Smooth muscle cell of the brain vasculature (primary cell): Measurements from ENCODE around the gene PRAMEF33.
"Not testable (repeated sequence)": the region's sequence is repeated elsewhere in the genome, so short reads cannot be mapped to it uniquely, and the experiment has no call there.

Experiments used
- DNase-seq: peaks from one replicate; pipeline ENCODE4 v3.0.0-alpha.2; 2012; ENCODE audit warnings: low read depth, low spot score

The PRAMEF33 gene, protein sequence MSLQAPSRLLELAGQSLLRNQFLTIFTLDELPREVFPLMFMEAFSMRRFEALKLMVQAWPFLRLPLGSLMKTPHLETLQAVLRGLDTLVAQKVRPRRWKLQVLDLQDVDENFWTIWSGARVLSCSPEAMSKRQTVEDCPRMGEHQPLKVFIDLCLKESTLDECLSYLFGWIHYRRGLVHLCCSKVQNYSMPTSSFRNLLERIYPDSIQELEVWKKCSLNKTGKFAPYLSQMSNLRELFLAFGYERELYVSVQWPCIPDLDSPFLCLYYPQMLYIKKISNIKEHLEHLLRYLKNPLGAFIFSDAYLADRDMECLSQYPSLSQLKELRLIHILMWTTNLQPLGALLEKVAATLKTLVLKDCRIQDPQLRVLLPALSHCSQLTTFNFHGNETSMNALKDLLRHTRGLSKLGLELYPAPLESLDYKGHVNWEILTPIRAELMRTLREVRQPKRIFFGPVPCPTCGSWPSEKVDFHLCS

GRCh38 chr1:13303239-13303638, at the start of gene PRAMEF33:
PRAMEF33 (plus strand) TSS chr1:13303539; CDS start chr1:13305955, 2,416 bp downstream.
- not testable (repeated sequence) for DNase-seq

DNA sequence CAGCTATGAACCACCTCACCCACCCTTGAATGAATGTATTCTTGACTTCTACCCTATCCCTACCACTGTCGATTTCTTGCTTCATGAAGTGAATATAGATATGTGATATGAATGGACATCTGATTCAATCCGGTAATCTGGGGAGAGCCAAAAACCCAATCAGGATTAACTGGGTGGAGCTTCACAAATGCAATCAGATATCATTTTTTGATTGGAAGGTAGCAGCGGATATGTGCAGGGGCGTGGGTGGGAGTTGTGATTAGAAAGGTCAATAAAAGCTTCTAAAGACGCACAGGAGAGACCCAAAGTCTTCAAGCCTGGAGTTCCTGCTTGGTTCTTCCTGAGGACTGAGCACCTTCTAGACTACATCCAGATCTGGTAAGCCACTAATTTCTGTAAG, 49.4 kb upstream of the PRAMEF33 start, which contains the start of gene PRAMEF5:
PRAMEF5 (plus strand) TSS at position 301 of the 400 bp plus-strand sequence. CDS start 5,071 bp downstream, outside the sequence.
- DNase-seq, result not testable (repeated sequence)

- DNase-seq, result not testable (repeated sequence)
Measured at GRCh38 chr1:13265124-13265523, 38.2 kb upstream of the PRAMEF33 start.

GRCh38 chr1:13277016-13277415, 26.3 kb upstream of the PRAMEF33 start:
- not testable (repeated sequence) for DNase-seq

DNA sequence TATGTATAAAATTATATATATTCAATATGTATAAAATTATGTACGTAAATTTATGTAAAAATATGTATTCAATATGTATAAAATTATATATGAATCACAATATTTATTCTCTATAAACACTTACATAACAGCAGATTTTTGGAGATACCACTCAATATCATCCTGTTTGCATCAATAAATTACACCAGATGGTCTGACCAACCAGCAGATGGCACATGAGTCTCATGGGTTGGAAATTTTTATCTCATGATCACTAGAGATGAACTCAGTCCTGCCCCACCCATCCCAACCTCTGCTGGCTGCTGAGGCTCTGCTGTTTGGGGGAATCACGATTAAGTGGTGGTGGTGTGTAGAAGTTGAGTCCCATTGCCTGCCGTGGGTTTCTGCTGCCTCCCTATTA, 23.7 kb upstream of the PRAMEF33 start:
- not testable (repeated sequence) for DNase-seq

DNA sequence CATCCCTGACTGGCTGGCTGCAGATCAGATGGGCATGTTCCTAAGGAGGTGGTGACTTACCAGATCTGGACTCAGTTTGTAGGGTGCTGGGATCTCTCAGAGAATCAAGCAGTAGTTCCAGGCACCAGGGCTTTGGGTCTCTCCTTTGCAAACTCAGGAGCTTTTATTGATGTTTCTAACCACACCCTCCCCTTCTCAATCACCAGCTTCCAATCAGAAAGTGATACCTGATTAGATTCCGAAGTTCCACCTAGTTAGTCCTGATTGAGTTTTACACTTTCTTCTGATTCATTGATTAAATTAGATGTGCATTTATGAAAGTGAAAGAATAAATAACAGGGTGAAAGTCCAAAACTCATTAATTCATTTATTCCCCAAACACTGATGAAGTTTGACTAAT, 18.3 kb upstream of the PRAMEF33 start, which contains the start of gene PRAMEF8:
PRAMEF8 (minus strand) TSS at position 101 of the 400 bp plus-strand sequence. CDS start 1,046 bp downstream, outside the sequence.
- not testable (repeated sequence) for DNase-seq

DNA sequence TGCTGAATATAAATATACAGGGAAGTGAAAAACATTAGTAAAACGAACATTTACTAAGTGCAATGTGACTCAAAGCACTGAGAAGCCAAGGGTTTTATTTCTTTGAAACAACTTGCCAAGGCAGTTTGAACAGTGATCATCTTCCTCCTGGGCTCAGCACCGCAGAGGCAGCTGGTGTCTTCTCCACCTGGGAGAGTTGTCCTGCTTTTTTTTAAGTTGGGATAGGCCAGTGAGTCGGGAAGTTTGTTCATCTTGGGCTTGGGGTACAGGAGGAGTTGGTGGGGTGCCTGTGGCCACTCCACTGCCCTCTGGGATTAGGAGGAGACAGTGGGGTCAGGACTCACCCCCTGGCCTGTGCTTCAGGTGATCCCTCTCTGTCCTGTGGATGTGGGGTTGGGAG, 14.3 kb upstream of the PRAMEF33 start:
- DNase-seq, result not testable (repeated sequence)

GRCh38 chr1:13297216-13297931, 6.0 kb upstream of the PRAMEF33 start:
- DNase-seq, result not testable (repeated sequence)

- not testable (repeated sequence) for DNase-seq
Measured at GRCh38 chr1:13298699-13299098, 4.6 kb upstream of the PRAMEF33 start.

DNA sequence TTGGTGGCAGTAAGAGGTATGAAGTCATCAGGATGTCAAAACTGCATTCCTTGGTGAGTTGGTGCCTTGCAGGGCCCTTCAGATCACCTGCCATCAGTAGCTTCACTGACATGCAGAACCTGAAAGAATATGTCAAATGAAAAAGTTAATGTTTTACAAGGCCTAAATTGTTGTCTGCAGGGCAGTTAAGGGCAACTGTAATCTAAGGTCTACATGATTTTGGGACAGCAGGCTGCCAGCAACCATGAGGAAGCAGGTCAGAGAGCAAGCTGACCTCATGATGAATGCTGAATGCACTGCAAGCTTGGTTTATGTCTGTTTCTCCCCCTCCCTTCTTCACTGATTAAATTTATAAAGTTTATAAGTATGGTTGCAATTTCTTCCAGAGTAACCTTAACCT, 1.1 kb upstream of the PRAMEF33 start:
- DNase-seq, result not testable (repeated sequence)

- not testable (repeated sequence) for DNase-seq
Measured at GRCh38 chr1:13315281-13315680, 11.9 kb downstream of the PRAMEF33 start, which contains the start of gene PRAMEF15. PRAMEF15 (plus strand) TSS chr1:13315581; CDS start chr1:13318408, 2,827 bp downstream.

DNA sequence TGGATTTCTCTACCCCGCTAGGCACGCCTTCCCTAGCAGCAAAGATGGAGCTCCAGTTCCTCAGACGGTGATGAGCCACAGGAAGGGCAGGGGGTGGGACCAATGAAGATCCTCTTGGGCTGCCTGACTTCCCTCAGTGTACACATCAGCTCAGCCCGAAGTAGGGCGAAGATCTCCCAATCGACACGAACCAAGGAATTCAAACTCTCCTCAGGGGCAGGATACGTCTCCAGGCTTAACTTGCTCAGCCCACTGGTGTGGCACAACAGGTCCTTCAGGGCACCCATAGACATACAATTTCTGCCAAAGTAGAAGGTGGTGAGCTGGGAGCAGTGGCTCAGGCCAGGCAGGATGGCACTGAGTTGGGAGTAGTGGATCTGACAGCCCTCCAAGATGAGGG, 39.2 kb downstream of the PRAMEF33 start:
- DNase-seq, result not testable (repeated sequence)

DNA sequence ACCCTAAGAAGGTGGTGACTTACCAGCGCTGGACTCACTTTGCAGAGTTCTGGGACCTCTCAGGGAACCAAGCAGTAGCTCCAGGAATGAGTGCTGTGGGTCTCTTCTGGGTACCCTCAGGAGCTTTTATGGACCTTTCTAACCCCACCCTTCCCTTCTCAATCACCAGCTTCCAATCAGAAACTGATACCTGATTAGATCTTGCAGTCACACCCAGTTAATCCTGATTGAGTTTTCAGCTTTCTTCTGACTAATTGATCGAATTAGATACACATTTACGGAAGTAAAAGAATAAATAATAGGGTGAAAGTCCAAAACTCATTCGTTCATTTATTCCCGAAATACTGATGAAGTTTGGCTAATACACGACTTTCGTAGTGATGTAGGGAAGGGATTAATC, 43.7 kb downstream of the PRAMEF33 start, which contains the start of gene PRAMEF14:
PRAMEF14 (minus strand) TSS at position 101 of the 400 bp plus-strand sequence. CDS start 1,820 bp downstream, outside the sequence.
- not testable (repeated sequence) for DNase-seq

DNA sequence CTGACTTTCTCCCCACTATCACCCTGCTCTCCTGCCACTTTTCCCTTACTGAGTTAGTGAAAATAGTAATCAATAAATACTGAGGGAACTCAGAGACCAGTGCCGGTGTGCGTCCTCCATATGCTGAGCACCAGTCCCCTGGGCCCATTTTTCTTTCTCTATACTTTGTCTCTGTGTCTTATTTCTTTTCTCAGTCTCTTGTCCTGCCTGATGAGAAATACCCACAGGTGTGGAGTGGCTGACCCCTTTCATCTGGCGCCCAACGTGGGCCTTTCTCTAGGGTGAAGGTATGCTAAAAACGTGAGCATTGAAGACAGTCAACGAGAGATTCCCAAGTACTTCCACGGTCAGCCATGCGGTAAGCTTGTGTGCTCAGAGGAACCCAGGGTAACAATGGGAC, 50.1 kb downstream of the PRAMEF33 start:
- not testable (repeated sequence) for DNase-seq

GRCh38 chr1:13354475-13354874, 51.1 kb downstream of the PRAMEF33 start:
- not testable (repeated sequence) for DNase-seq

DNA sequence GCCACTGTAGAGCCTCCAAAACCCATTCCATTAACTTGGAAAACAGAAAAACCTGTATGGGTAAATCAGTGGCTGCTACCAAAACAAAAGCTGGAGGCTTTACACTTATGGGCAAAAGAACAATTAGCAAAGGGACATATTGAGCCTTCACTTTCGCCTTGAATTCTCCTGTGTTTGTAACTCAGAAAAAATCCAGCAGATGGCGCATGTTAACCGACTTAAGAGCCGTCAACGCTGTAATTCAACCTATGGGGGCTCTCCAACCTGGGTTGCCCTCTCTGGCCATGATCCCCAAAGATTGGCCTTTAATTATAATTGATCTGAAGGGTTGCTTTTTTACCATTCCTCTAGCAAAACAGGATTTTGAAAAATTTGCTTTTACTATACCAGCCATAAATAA, 53.4 kb downstream of the PRAMEF33 start:
- DNase-seq, result peak; percentile 2
